HG03354 (cell line): Measurements from ENCODE around the gene KCNH4.
"Not testable (repeated sequence)": the region's sequence is repeated elsewhere in the genome, so short reads cannot be mapped to it uniquely, and the experiment has no call there.

ENCODE experiments used
- ATAC-seq: cut with Tn5 transposase; IDR thresholded peaks from one replicate; pipeline ENCODE4 v1.9.1; 2021; ENCODE audit warnings: mild to moderate bottlenecking; ENCODE audit not compliant: unreplicated experiment, poor library complexity, severe bottlenecking

KCNH4 gene

DNA sequence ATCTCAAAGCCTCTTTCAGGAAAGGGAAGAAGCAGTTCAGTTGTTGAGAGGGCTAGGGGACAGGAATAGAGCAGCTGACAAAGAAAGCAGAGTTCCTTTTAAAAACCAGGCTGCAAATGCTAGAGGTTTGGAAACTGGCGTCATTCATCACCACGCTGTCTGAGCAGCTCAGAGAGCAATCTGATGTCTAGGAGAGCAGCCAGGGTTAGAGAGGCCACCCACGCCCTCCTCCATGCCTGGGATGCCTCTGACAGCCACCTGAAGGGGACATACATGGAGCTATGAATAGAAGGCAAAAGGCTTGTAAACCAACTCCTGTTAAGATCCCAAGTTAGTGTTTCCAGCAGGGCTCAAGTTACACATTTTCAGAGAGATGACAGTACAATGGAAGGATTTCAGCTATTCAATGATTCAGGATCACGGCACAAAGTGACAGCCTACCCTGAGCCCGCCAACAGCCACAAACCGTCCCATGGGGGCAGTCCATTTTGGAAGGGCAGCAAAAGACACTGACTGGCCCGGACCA lies 38.5 kb downstream of the KCNH4 start:
- no peak for ATAC-seq

GRCh38 chr17:42141382-42141781 lies 39.6 kb downstream of the KCNH4 start:
- no peak for ATAC-seq

DNA sequence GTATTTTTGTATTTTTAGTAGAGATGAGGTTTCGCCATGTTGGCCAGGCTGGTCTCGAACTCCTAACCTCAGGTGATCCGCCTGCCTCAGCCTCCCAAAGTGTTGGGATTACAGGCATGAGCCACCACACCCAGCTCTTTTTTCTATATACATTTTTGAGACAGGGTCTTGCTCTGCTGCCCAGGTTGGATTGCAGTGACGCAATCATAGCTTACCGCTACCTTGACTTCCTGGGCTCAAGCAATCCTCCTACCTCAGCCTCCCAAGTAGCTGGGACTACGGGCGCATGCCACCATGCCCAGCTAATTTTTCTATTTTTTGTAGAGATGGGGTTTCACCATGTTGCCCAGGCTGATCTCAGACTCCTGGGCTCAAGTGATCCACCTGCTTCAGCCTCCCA lies 40.3 kb downstream of the KCNH4 start:
- not testable (repeated sequence) for ATAC-seq

GRCh38 chr17:42138749-42139492 lies 42.0 kb downstream of the KCNH4 start:
- ATAC-seq: no peak

- no peak for ATAC-seq
These were observed 44.3 kb downstream of the KCNH4 start for GRCh38 chr17:42136654-42137051.

- ATAC-seq: no peak
These were observed 45.0 kb downstream of the KCNH4 start for GRCh38 chr17:42135664-42136653.

- no peak for ATAC-seq
These were observed 45.8 kb downstream of the KCNH4 start for GRCh38 chr17:42135151-42135550.

- peak; percentile 62 for ATAC-seq
These were observed 47.4 kb downstream of the KCNH4 start for GRCh38 chr17:42133461-42134041.

DNA sequence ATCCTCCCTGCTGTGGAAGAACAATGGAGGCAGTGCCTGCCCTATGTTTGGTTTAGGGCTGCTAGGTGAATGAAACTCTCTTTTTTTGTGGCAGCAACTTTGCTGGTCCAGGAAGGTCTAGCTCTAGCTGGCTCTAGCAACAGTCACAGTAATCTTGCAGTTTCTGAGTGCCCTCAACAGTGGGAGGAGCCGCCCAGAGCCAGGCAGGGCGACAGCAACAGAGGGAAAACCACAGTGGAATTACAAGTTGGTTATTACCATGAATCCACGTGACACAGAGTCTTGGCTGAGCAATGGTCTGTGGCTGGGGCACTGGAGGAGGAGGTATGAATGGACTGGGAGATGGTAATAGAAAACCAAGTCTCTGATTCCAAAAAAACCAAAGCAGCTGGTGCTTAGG lies 48.0 kb downstream of the KCNH4 start:
- peak; percentile 27 for ATAC-seq

DNA sequence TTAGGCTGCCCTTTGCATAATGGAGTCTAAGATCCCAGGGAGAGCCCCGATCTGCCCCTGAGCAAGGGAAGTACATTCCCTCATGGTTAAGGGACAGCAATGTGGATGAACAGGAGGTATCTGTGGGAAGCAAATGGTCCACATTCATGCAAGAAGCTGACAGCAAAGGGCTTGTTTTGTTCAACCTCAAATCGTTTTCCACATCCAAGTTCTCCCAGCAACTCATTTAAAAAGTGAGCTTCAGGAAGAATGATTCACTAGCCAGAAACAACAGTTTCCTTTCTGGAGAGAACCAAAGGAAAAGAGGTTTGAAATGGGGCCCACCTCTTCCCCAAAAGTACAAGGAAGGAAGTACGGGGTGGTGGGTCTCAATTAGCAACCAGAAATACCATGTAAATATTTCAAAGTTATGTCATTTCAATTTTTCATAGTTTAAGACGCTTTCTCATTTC lies 48.9 kb downstream of the KCNH4 start:
- no peak for ATAC-seq

DNA sequence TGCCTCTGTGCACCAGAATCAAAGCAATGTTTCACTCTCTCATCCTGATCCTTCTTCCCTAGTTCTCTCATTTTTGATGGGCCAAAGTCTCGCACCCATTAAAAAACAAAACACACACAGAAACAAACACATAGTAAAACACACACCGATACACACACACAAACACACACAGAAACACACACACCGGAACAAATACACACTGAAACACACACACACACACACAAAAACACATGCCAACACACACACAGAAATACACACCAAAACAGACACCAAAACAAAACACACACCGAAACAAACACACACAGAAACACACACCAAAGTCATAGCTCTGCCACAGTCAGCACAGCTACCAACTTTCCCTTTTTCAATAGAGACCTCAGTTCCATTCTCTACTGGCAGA lies 49.7 kb downstream of the KCNH4 start:
- ATAC-seq: no peak

DNA sequence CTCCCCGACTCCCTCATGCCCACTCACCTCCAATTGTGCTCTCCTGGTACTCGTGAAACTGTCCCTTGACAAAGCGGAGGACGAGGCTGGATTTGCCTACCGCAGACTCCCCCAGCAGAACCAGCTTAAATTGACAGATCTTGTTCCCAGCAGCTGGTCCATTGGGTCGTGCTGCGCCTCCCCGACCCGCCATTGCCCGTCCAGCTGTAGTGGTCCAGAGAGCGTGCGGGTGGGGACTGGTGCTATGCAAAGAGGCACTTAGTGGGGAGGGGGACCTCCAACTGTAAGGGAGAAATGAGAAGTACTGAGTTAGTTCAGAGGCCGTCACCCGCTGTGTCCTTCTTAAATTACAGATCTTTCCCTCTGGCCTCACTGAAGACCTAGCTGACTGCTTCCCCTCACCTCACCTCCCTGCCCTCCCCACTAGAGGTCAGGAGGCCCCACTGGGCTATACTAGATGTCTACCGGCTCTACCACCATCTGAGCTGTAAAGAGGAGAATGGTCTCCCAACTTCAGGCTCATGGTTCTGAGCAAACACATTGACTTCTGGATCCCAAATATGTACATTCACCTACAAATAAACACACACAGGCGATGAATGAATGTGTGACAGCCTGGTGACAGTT lies 50.5 kb downstream of the KCNH4 start:
- no peak for ATAC-seq

DNA sequence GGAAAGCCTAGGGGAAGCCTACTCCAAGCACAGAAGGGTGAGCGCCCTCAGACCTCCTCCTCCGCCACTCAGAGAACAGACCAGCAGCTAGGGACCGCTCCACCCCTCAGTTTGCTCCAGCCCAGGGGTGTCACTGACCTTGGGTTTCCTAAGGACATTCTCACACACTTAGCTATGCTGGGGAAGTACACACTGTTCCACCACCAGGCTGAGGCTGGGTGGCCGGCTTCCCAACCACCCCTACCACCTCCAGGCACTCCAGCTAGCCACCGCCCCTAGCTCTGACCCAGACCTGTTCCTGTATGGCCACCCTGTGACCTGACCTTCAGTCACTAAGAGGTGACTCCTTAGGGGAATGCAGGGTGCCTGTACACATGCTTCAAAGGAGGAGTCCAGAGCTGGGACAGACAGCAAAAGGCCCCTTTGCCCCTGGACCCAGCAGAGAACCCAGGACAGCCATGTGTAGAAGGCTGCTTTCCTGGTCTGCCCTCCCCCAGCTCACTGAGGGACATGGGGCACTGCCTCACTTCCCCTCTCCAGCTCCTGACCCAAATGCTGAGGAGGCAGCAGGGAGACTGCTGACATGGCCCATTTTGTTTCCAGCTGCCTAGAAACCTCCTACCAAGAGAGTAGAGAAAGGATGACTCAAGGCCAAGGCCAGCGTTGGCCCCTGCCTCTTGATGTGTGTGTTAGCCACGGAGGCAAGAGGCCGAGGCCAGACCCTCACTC lies 51.7 kb downstream of the KCNH4 start:
- no peak for ATAC-seq

- no peak for ATAC-seq
These were observed 53.5 kb downstream of the KCNH4 start for GRCh38 chr17:42127414-42127813.

DNA sequence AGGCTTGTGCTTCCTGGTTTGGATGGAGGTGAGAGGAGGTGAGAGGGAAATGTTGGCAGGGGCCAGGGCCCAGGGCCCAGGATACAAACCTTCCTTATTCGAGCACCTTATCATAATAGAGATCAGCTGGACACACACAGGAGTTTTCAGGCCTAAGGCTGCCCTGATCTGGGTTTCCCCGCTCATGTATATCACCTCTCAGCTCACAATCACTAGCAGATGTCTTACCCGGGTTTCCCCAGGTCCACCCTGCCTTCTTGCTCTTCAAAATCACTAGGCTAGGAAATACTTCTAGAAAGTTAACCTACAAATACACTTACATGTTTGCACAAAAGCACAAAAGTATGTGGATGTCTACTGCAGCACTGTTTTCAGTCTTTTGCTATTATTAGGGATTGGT lies 54.1 kb downstream of the KCNH4 start:
- ATAC-seq: no peak

GRCh38 chr17:42125565-42125964 lies 55.4 kb downstream of the KCNH4 start:
- no peak for ATAC-seq

DNA sequence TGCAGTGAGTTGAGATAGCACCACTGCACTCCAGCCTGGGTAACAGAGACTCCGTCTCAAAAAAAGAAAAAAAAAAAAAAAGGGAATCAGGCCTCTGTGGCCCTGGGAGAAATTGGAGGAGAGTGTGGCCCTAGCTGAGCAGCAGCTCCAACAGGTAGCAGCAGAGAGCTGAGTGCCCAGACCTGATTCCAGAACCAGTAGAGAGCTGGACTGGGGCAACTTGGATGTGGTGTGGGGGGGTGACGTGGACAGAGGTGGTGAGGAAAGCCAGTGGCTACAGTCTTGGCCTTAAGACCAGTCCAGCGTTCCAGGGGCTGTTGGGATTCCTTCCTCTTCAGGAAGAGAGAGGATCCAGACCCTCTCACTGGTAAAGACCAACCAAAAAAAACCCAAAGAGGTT lies 56.7 kb downstream of the KCNH4 start:
- ATAC-seq: no peak

- no peak for ATAC-seq
These were observed 58.3 kb downstream of the KCNH4 start, which contains the start of gene HSPB9 for GRCh38 chr17:42122371-42123303. HSPB9 (plus strand) TSS chr17:42122804; CDS start chr17:42122851, 47 bp downstream.
